GM21717 (cell line): ENCODE data around the gene MYH15.
A peak's percentile ranks its signal among the peaks of the same experiment; 100 is the strongest.

ENCODE experiments used
- ATAC-seq: cut with Tn5 transposase; IDR thresholded peaks from one replicate; pipeline ENCODE4 v1.9.1; 2021; ENCODE audit warnings: mild to moderate bottlenecking, moderate library complexity; ENCODE audit not compliant: unreplicated experiment

MYH15 gene

GRCh38 chr3:108511055-108511454 is 659 bp upstream of the MYH15 start:
- ATAC-seq = no peak

- ATAC-seq = no peak
Observed at GRCh38 chr3:108509871-108510270, 525 bp downstream of the MYH15 start.

GRCh38 chr3:108509263-108509662 is 1.1 kb downstream of the MYH15 start:
- ATAC-seq = no peak

GRCh38 chr3:108507902-108508301 is 2.5 kb downstream of the MYH15 start:
- ATAC-seq = no peak

GRCh38 chr3:108505811-108506210 is 4.6 kb downstream of the MYH15 start:
- ATAC-seq = no peak

- no peak for ATAC-seq
Observed at GRCh38 chr3:108503722-108504121, 6.7 kb downstream of the MYH15 start.

GRCh38 chr3:108501535-108501934 is 8.9 kb downstream of the MYH15 start:
- no peak for ATAC-seq

GRCh38 chr3:108500728-108501127 is 9.7 kb downstream of the MYH15 start:
- ATAC-seq = no peak

- no peak for ATAC-seq
Observed at GRCh38 chr3:108497271-108497670, 13.1 kb downstream of the MYH15 start.

- ATAC-seq = no peak
Observed at GRCh38 chr3:108495717-108496116, 14.7 kb downstream of the MYH15 start.

- ATAC-seq = no peak
Observed at GRCh38 chr3:108494906-108495531, 15.4 kb downstream of the MYH15 start.

GRCh38 chr3:108493862-108494261 is 16.5 kb downstream of the MYH15 start:
- ATAC-seq = no peak

GRCh38 chr3:108491456-108491855 is 18.9 kb downstream of the MYH15 start:
- ATAC-seq = no peak

GRCh38 chr3:108489776-108490175 is 20.6 kb downstream of the MYH15 start:
- no peak for ATAC-seq

- no peak for ATAC-seq
Observed at GRCh38 chr3:108488631-108489030, 21.8 kb downstream of the MYH15 start.

GRCh38 chr3:108487439-108487838 is 23.0 kb downstream of the MYH15 start:
- ATAC-seq = no peak

GRCh38 chr3:108486941-108487340 is 23.5 kb downstream of the MYH15 start:
- ATAC-seq = no peak

- no peak for ATAC-seq
Observed at GRCh38 chr3:108486338-108486737, 24.1 kb downstream of the MYH15 start.

GRCh38 chr3:108485146-108485545 is 25.2 kb downstream of the MYH15 start:
- no peak for ATAC-seq

- no peak for ATAC-seq
Observed at GRCh38 chr3:108479224-108479623, 31.2 kb downstream of the MYH15 start.

GRCh38 chr3:108477511-108478147 is 32.8 kb downstream of the MYH15 start:
- peak; percentile 79 for ATAC-seq

- ATAC-seq = no peak
Observed at GRCh38 chr3:108475220-108475782, 35.1 kb downstream of the MYH15 start.
